H1 (cell line): ENCODE results near the gene APOL5. TPM values are rescaled to one million over a fixed set of nuclear protein-coding genes. Genes with fewer than 3 reads are reported as not detected.

Experiments used
- CTCF ChIA-PET: fragments of 300-600 bp; sonication (Branson Sonifier 250); formaldehyde crosslinking; loops from one replicate; lab custom pipeline; 2021; ENCODE audit not compliant: partially characterized antibody; lab: Charles Lee
- POLR2A ChIA-PET: fragments of 300-600 bp; sonication (Branson Sonifier 250); formaldehyde crosslinking; loops from one replicate; lab custom pipeline; 2021; ENCODE audit warnings: inconsistent platforms; ENCODE audit not compliant: partially characterized antibody; lab: Charles Lee
- DNase-seq, 2 experiments: peaks; one replicate each; pipeline versions ENCODE4 v3.0.0 to v3.0.0-alpha.2; 2010 to 2022; ENCODE audit warnings: low spot score in 2 of 2, low read depth in 1 of 2, mixed read lengths in 1 of 2
- FAIRE-seq: peaks from 2 replicates; lab custom pipeline; 2011; peaks lifted over from hg19 to GRCh38; lab: Jason Lieb, UNC
- H2AFZ ChIP-seq: 2 replicates; pipeline ENCODE4 v1.8.1; 2012; ENCODE audit warnings: low read length, inconsistent platforms
- H2AK5ac ChIP-seq: 2 replicates; pipeline ENCODE4 v1.6.1; 2013; ENCODE audit warnings: low read depth, low read length
- H2BK120ac ChIP-seq: replicated peaks from 2 replicates; pipeline ENCODE3; 2013; ENCODE audit warnings: low read depth, low read length, inconsistent platforms
- H2BK12ac ChIP-seq: 2 replicates; pipeline ENCODE4 v1.6.1; 2013; ENCODE audit warnings: low read depth, low read length
- H2BK15ac ChIP-seq: 2 replicates; pipeline ENCODE4 v1.6.1; 2013; ENCODE audit warnings: low read length
- H2BK20ac ChIP-seq: 2 replicates; pipeline ENCODE4 v1.6.1; 2013; ENCODE audit warnings: low read length
- H2BK5ac ChIP-seq: 2 replicates; pipeline ENCODE4 v1.6.1; 2013; ENCODE audit warnings: low read depth, low read length
- H3K14ac ChIP-seq: 2 replicates; pipeline ENCODE4 v1.6.1; 2013; ENCODE audit warnings: inconsistent platforms; ENCODE audit not compliant: insufficient read length
- H3K18ac ChIP-seq: 2 replicates; pipeline ENCODE4 v1.6.1; 2013; ENCODE audit warnings: low read length; ENCODE audit errors: extremely low read depth
- H3K23ac ChIP-seq: 2 replicates; pipeline ENCODE4 v1.6.1; 2013; ENCODE audit warnings: inconsistent platforms; ENCODE audit not compliant: insufficient read length
- H3K23me2 ChIP-seq: 2 replicates; pipeline ENCODE4 v1.6.1; 2013; ENCODE audit warnings: low read depth, low read length
- H3K27ac ChIP-seq: 2 replicates; pipeline ENCODE4 v1.6.1; 2011; ENCODE audit warnings: low read depth, low read length, inconsistent platforms
- H3K27me3 ChIP-seq, 4 experiments: replicated peaks in 1 of 4; 1 replicate in 1 of 4; 2 replicates in 3 of 4; pipeline versions ENCODE4 v1.6.1 to v1.8.1; 2011 to 2013; ENCODE audit warnings: low read length in 3 of 4, mild to moderate bottlenecking in 3 of 4, inconsistent platforms in 2 of 4, mixed read lengths in 2 of 4, moderate library complexity in 1 of 4; ENCODE audit not compliant: control insufficient read depth in 3 of 4, insufficient read depth in 3 of 4; ENCODE audit errors: extremely low read depth in 1 of 4
- H3K36me3 ChIP-seq, 4 experiments: 2 replicates each; pipeline versions ENCODE4 v1.6.1 to v1.8.1; 2011 to 2013; ENCODE audit warnings: mild to moderate bottlenecking in 4 of 4, low read length in 3 of 4, moderate library complexity in 2 of 4, control low read depth in 1 of 4, inconsistent platforms in 1 of 4; ENCODE audit not compliant: insufficient read depth in 4 of 4, control insufficient read depth in 2 of 4
- H3K4ac ChIP-seq: replicated peaks from 2 replicates; pipeline ENCODE3; 2013; ENCODE audit warnings: low read length, low read depth, mixed read lengths, inconsistent platforms; ENCODE audit not compliant: insufficient read length
- H3K4me1 ChIP-seq, 4 experiments: replicated peaks in 1 of 4; 1 replicate in 1 of 4; 2 replicates in 3 of 4; pipeline versions ENCODE4 v1.6.1 to v1.8.1; 2011 to 2013; ENCODE audit warnings: low read length in 3 of 4, inconsistent platforms in 2 of 4, mixed read lengths in 1 of 4; ENCODE audit not compliant: insufficient read depth in 4 of 4, control insufficient read depth in 3 of 4
- H3K4me2 ChIP-seq, 2 experiments: 2 replicates each; pipeline versions ENCODE4 v1.6.1 to v1.8.1; 2011 to 2013; ENCODE audit warnings: low read depth in 2 of 2, low read length in 2 of 2, control low read depth in 1 of 2, inconsistent platforms in 1 of 2, mild to moderate bottlenecking in 1 of 2; ENCODE audit not compliant: insufficient read depth in 1 of 2
- H3K4me3 ChIP-seq, 4 experiments: fragments of 200-600, 300-600 bp in 1 of 4; sonication (generic), shearing (Covaris generic), sonication (Bioruptor Twin) in 1 of 4; 2 replicates each; pipeline versions ENCODE4 v1.5.1 to v1.8.1; 2011 to 2016; ENCODE audit warnings: low read length in 4 of 4, low read depth in 3 of 4, control low read depth in 2 of 4, inconsistent platforms in 2 of 4, mild to moderate bottlenecking in 2 of 4, mixed read lengths in 1 of 4, moderate library complexity in 1 of 4; ENCODE audit not compliant: insufficient read depth in 2 of 4; ENCODE audit errors: extremely low read depth in 1 of 4
- H3K56ac ChIP-seq: replicated peaks from 2 replicates; pipeline ENCODE3; 2013; ENCODE audit warnings: low read depth, mild to moderate bottlenecking, mixed read lengths, low read length, inconsistent platforms; ENCODE audit not compliant: insufficient read length
- H3K79me1 ChIP-seq: 2 replicates; pipeline ENCODE4 v1.6.1; 2013; ENCODE audit warnings: low read depth, low read length, control low read depth
- H3K79me2 ChIP-seq, 2 experiments: 2 replicates each; pipeline versions ENCODE4 v1.6.1 to v1.8.1; 2012 to 2013; ENCODE audit warnings: low read length in 2 of 2, mild to moderate bottlenecking in 2 of 2, inconsistent platforms in 1 of 2; ENCODE audit not compliant: insufficient read depth in 2 of 2, control insufficient read depth in 1 of 2
- H3K9ac ChIP-seq, 4 experiments: replicated peaks in 1 of 4; 1 replicate in 1 of 4; 2 replicates in 3 of 4; pipeline versions ENCODE4 v1.6.1 to v1.8.1; 2011 to 2013; ENCODE audit warnings: low read depth in 3 of 4, low read length in 3 of 4, control low read depth in 2 of 4, mild to moderate bottlenecking in 2 of 4, moderate library complexity in 2 of 4, inconsistent platforms in 1 of 4; ENCODE audit errors: extremely low read depth in 1 of 4
- H3K9me3 ChIP-seq, 2 experiments: 2 replicates each; pipeline versions ENCODE4 v1.6.1 to v1.8.1; 2012 to 2013; ENCODE audit warnings: mild to moderate bottlenecking in 2 of 2, moderate library complexity in 2 of 2, control low read depth in 1 of 2, inconsistent platforms in 1 of 2, low read depth in 1 of 2, low read length in 1 of 2, mixed read lengths in 1 of 2; ENCODE audit not compliant: insufficient read depth in 2 of 2
- H4K20me1 ChIP-seq, 2 experiments: replicated peaks in 1 of 2; 2 replicates each; pipeline versions ENCODE3 to v1.8.1; 2011 to 2013; ENCODE audit warnings: inconsistent platforms in 2 of 2, low read length in 2 of 2, mild to moderate bottlenecking in 1 of 2; ENCODE audit not compliant: insufficient read depth in 2 of 2, control insufficient read depth in 1 of 2
- H4K5ac ChIP-seq: 2 replicates; pipeline ENCODE4 v1.6.1; 2013; ENCODE audit warnings: low read length, low read depth, mixed read lengths, inconsistent platforms; ENCODE audit not compliant: insufficient read length
- H4K8ac ChIP-seq: 2 replicates; pipeline ENCODE4 v1.8.0; 2013; ENCODE audit warnings: mild to moderate bottlenecking, moderate library complexity, low read length, inconsistent platforms; ENCODE audit not compliant: insufficient read depth; ENCODE audit errors: extremely low read depth
- H4K91ac ChIP-seq: replicated peaks from 2 replicates; pipeline ENCODE3; 2013; ENCODE audit warnings: low read length, mixed read lengths, inconsistent platforms; ENCODE audit not compliant: insufficient read length
- ASH2L ChIP-seq: fragments of 200-600, 300-600 bp; sonication (generic); IDR thresholded peaks from one replicate; pipeline ENCODE4 v1.7.1; 2017; ENCODE audit warnings: low read length
- ATF3 ChIP-seq: IDR thresholded peaks from 2 replicates; pipeline ENCODE4 v1.6.1; 2011; ENCODE audit warnings: low read depth, mild to moderate bottlenecking, low read length; ENCODE audit not compliant: insufficient read depth
- BCL11A ChIP-seq, 2 experiments: IDR thresholded peaks; one replicate each; pipeline ENCODE4 v1.6.1; 2011; ENCODE audit warnings: low read depth in 2 of 2, low read length in 2 of 2, mild to moderate bottlenecking in 2 of 2
- CEBPB ChIP-seq: IDR thresholded peaks from 2 replicates; pipeline ENCODE4 v1.6.1; 2012; ENCODE audit warnings: low read depth, low read length
- FOSL1 ChIP-seq: IDR thresholded peaks from 2 replicates; pipeline ENCODE4 v1.6.1; 2011; ENCODE audit warnings: mild to moderate bottlenecking, low read depth, low read length, moderate library complexity; ENCODE audit not compliant: insufficient read depth
- JUND ChIP-seq: IDR thresholded peaks from 2 replicates; pipeline ENCODE4 v1.6.1; 2011; ENCODE audit warnings: mild to moderate bottlenecking, improper control_type of control experiment, low read length
- MAX ChIP-seq: IDR thresholded peaks from 2 replicates; pipeline ENCODE4 v1.6.1; 2012; ENCODE audit warnings: inconsistent platforms
- PHF8 ChIP-seq: fragments of 200-600 bp; sonication (generic); conservative IDR thresholded peaks from 2 replicates; pipeline ENCODE4 v1.7.1; 2012; ENCODE audit warnings: low read depth, mild to moderate bottlenecking, inconsistent platforms, low read length, moderate library complexity
- POU5F1 ChIP-seq: IDR thresholded peaks from 2 replicates; pipeline ENCODE4 v1.6.1; 2011; ENCODE audit warnings: low read depth, mild to moderate bottlenecking, low read length, moderate library complexity
- RAD21 ChIP-seq, 2 experiments: IDR thresholded peaks in 1 of 2; conservative IDR thresholded peaks in 1 of 2; 2 replicates each; pipeline ENCODE4 v1.6.1; 2011; ENCODE audit warnings: low read depth in 2 of 2, low read length in 2 of 2, improper control_type of control experiment in 1 of 2, inconsistent platforms in 1 of 2, mild to moderate bottlenecking in 1 of 2, moderate library complexity in 1 of 2
- SIN3A ChIP-seq, 2 experiments: IDR thresholded peaks in 1 of 2; conservative IDR thresholded peaks in 1 of 2; 2 replicates each; pipeline ENCODE4 v1.6.1; 2011 to 2012; ENCODE audit warnings: low read length in 2 of 2, improper control_type of control experiment in 1 of 2, low read depth in 1 of 2, mild to moderate bottlenecking in 1 of 2
- ZNF274 ChIP-seq: IDR thresholded peaks from 2 replicates; pipeline ENCODE4 v1.7.0; 2012; ENCODE audit warnings: low read length, borderline replicate concordance; ENCODE audit errors: extremely low read depth
- WGBS, 2 experiments: shearing (Covaris generic) in 1 of 2; methylation state at CpG; one replicate each; pipeline versions ENCODE4 v1.1.6 to v1.1.7; 2013 to 2015; ENCODE audit warnings: low lambda C conversion rate in 2 of 2, mixed read lengths in 2 of 2, inconsistent platforms in 1 of 2, low coverage in 1 of 2, missing lambda C conversion rate in 1 of 2; ENCODE audit not compliant: insufficient replicate concordance in 2 of 2, insufficient coverage in 1 of 2, insufficient read length in 1 of 2; ENCODE audit errors: extremely low coverage in 1 of 2, missing lambda C conversion rate in 1 of 2; 5-methylcytosine and 5-hydroxymethylcytosine counted together
- polyA plus RNA-seq, 7 experiments: library from polyadenylated mRNA; depleted of rRNA in 3 of 7; stranded (reverse) in 5 of 7; unstranded in 2 of 7; fragments of >200 nt in 5 of 7; fragments of 200-250 nt in 2 of 7; gene quantifications; 1 replicate in 5 of 7; 2 replicates in 1 of 7; 4 replicates in 1 of 7; pipeline versions ENCODE4 v1.2.1 to v1.2.3, GENCODE V29; 2011 to 2013; ENCODE audit warnings: missing spikeins in 2 of 7, mixed read lengths in 2 of 7
- total RNA-seq: library from RNA; stranded (reverse); fragmentation: NEBNext Ultra II Directional; extraction: Animal tissue kit (Norgen Biotek cat#: 25700); gene quantifications from 2 replicates; pipeline ENCODE4 v1.2.1, GENCODE V29; 2021

The APOL5 gene
- total and polyA plus RNA-seq, 2 of the 8 experiments (the other 6 are each of a cell fraction or from before 2014, with no cell fraction given) = not detected

- Histone ChIP-seq H3K27me3 (no peaks in the 10 kb centered on the region), H3K23ac (no peak overlapping the region), H3K4me3 (no peak overlapping the region), H3K9me3 (no peaks in the 10 kb centered on the region), H2BK15ac (no peak overlapping the region), H3K4me1 (no peaks in the 10 kb centered on the region), H4K8ac (no peak overlapping the region), H3K18ac (no peak overlapping the region), H3K56ac (no peak overlapping the region), H3K27ac (no peak overlapping the region), H2BK5ac (no peak overlapping the region), H3K14ac (no peak overlapping the region), H2BK120ac (no peak overlapping the region), H4K20me1 (peaks cover 0 to 1% of the 10 kb centered on the region in 2 experiments), H3K4me2 (no peak overlapping the region), H3K4ac (no peak overlapping the region), H2BK12ac (no peak overlapping the region), H3K79me2 (no peaks in the 10 kb centered on the region), H2AFZ (no peak overlapping the region), H4K91ac (no peak overlapping the region), H3K36me3 (no peaks in the 10 kb centered on the region; a peak in 2 of 8 replicates), H2BK20ac (no peak overlapping the region), H3K79me1 (no peaks in the 10 kb centered on the region), H2AK5ac (no peak overlapping the region), H3K9ac (no peak overlapping the region), H3K23me2 (no peaks in the 10 kb centered on the region), H4K5ac (no peak overlapping the region)
- POLR2A ChIA-PET = interaction anchor here (0.8 kb wide), 1 partner anchor 16 kb away, joined by 3 read pairs; no protein-coding TSS in a partner anchor
- TF ChIP-seq ASH2L (no peak), POU5F1 (no peak), RAD21 (IDR thresholded peaks at IDR 0.05 in 1 of 2, conservative IDR thresholded peaks at IDR 0.05 in 1 of 2; ENCODE audit: low read depth in 2 of 2, low read length in 2 of 2) (no peak), JUND (no peak), PHF8 (no peak), SIN3A (conservative IDR thresholded peaks at IDR 0.05 in 1 of 2, IDR thresholded peaks at IDR 0.05 in 1 of 2; ENCODE audit: low read depth in 1 of 2, low read length in 2 of 2) (no peak), BCL11A (IDR thresholded peaks at IDR 0.05; ENCODE audit: low read depth in 2 of 2, low read length in 2 of 2) (no peak), ATF3 (no peak), FOSL1 (no peak), MAX (no peak), ZNF274 (no peak), CEBPB (no peak)
- no peak for FAIRE-seq
- CTCF ChIA-PET = interaction anchor here (1.2 to 1.7 kb wide), 2 partner anchors 143 to 291 kb away, joined by 3 to 5 read pairs; no protein-coding TSS in a partner anchor
- WGBS, 2 experiments = 83% methylated on average over 2 of the region's 2 CpGs; no CpG with 5 or more reads in 1 of the 2 experiments
- DNase-seq = no peak
Observed at GRCh38 chr22:35775339-35775738, 57.7 kb downstream of the APOL5 start.
